GM23338 (cell line): ENCODE results near the gene WDR11. TPM values are rescaled to one million over a fixed set of nuclear protein-coding genes. Genes with fewer than 3 reads are reported as not detected.

ENCODE experiments used
- ATAC-seq: fragments of 200-7000 bp; cut with Tn5 transposase; 3 replicates; pipeline ENCODE4 v1.9.1; 2020
- DNase-seq: peaks from one replicate; pipeline ENCODE4 v3.0.0-alpha.2; 2015; ENCODE audit warnings: low spot score
- H2AFZ ChIP-seq: fragments of 200-600 bp; sonication (generic); 2 replicates; pipeline ENCODE4 v1.8.0; 2016; ENCODE audit warnings: antibody characterized with exemption, mild to moderate bottlenecking, moderate library complexity
- H3F3A ChIP-seq: fragments of 200-600 bp; sonication (generic); replicated peaks from 2 replicates; pipeline ENCODE4 v1.8.0; 2017; ENCODE audit warnings: antibody characterized with exemption, mixed run types, low read depth
- H3K27ac ChIP-seq: fragments of 200-600 bp; sonication (generic); 2 replicates; pipeline ENCODE4 v1.6.1; 2016; ENCODE audit warnings: low read depth
- H3K27me3 ChIP-seq: fragments of 200-600 bp; sonication (generic); 2 replicates; pipeline ENCODE4 v1.8.0; 2016; ENCODE audit warnings: mild to moderate bottlenecking, mixed run types, moderate library complexity; ENCODE audit not compliant: insufficient read depth
- H3K36me3 ChIP-seq: fragments of 200-600 bp; sonication (generic); 2 replicates; pipeline ENCODE4 v1.8.0; 2016; ENCODE audit warnings: mild to moderate bottlenecking; ENCODE audit not compliant: insufficient read depth
- H3K4me1 ChIP-seq: fragments of 200-600 bp; sonication (generic); 2 replicates; pipeline ENCODE4 v1.8.0; 2016; ENCODE audit warnings: mild to moderate bottlenecking, moderate library complexity; ENCODE audit not compliant: insufficient read depth
- H3K4me2 ChIP-seq: fragments of 200-600 bp; sonication (generic); 2 replicates; pipeline ENCODE4 v1.7.1; 2017; ENCODE audit warnings: mixed run types
- H3K4me3 ChIP-seq: fragments of 200-600 bp; sonication (generic); 2 replicates; pipeline ENCODE4 v1.6.1; 2016; ENCODE audit warnings: mixed run types
- H3K79me2 ChIP-seq: fragments of 200-600 bp; sonication (generic); replicated peaks from 2 replicates; pipeline ENCODE4 v1.8.0; 2017; ENCODE audit warnings: mild to moderate bottlenecking; ENCODE audit not compliant: insufficient read depth
- H3K9me2 ChIP-seq: fragments of 200-600 bp; sonication (generic); 2 replicates; pipeline ENCODE4 v1.8.0; 2017; ENCODE audit not compliant: insufficient read depth
- H4K20me1 ChIP-seq: fragments of 200-600 bp; sonication (generic); replicated peaks from 2 replicates; pipeline ENCODE4 v1.8.0; 2017; ENCODE audit warnings: mild to moderate bottlenecking; ENCODE audit not compliant: insufficient read depth
- H3K27ac Mint-ChIP-seq: 2 replicates; pipeline ENCODE4 v1.8.0; 2020; ENCODE audit warnings: inconsistent platforms, mild to moderate bottlenecking, moderate library complexity, mixed read lengths
- H3K27me3 Mint-ChIP-seq: 3 replicates; pipeline ENCODE4 v1.8.0; 2022; ENCODE audit warnings: low read depth, mild to moderate bottlenecking, moderate library complexity, mixed read lengths, inconsistent platforms; ENCODE audit not compliant: insufficient read depth, poor library complexity
- H3K36me3 Mint-ChIP-seq: 3 replicates; pipeline ENCODE4 v1.8.0; 2021; ENCODE audit warnings: low read depth, mild to moderate bottlenecking, inconsistent platforms, moderate library complexity, mixed read lengths
- H3K4me1 Mint-ChIP-seq: 3 replicates; pipeline ENCODE4 v1.8.0; 2020; ENCODE audit warnings: mild to moderate bottlenecking, inconsistent platforms, mixed read lengths
- H3K4me3 Mint-ChIP-seq: 3 replicates; pipeline ENCODE4 v1.8.0; 2021; ENCODE audit warnings: moderate library complexity, mild to moderate bottlenecking, inconsistent platforms, mixed read lengths
- H3K9me3 Mint-ChIP-seq: 3 replicates; pipeline ENCODE4 v1.8.0; 2020; ENCODE audit warnings: moderate library complexity, mild to moderate bottlenecking, inconsistent platforms, mixed read lengths
- CREB1 ChIP-seq: fragments of 250-450 bp; sonication (Bioruptor Pico); IDR thresholded peaks from 2 replicates; pipeline ENCODE4 v1.5.0; 2020; ENCODE audit warnings: low read depth, mild to moderate bottlenecking, moderate library complexity
- CTCF ChIP-seq, 2 experiments: fragments of 200-600 bp in 1 of 2; sonication (generic) in 1 of 2; conservative IDR thresholded peaks; 2 replicates each; pipeline versions ENCODE4 v1.5.1 to v1.6.1; 2016 to 2017; ENCODE audit warnings: antibody characterized with exemption in 2 of 2, low read depth in 2 of 2, mild to moderate bottlenecking in 2 of 2, moderate library complexity in 1 of 2
- ETS1 ChIP-seq: IDR thresholded peaks from 2 replicates; pipeline ENCODE4 v1.6.1; 2016; ENCODE audit warnings: antibody characterized with exemption
- EZH2phosphoT487 ChIP-seq: fragments of 200-600 bp; sonication (generic); IDR thresholded peaks from one replicate; pipeline ENCODE4 v1.8.1; 2018; ENCODE audit warnings: antibody characterized with exemption; ENCODE audit not compliant: unreplicated experiment
- JUNB ChIP-seq: IDR thresholded peaks from one replicate; pipeline ENCODE4 v1.6.1; 2016; ENCODE audit warnings: antibody characterized with exemption; ENCODE audit not compliant: unreplicated experiment
- NANOG ChIP-seq: IDR thresholded peaks from 2 replicates; pipeline ENCODE4 v1.6.1; 2016; ENCODE audit warnings: antibody characterized with exemption, borderline replicate concordance
- REST ChIP-seq: IDR thresholded peaks from one replicate; pipeline ENCODE4 v1.6.1; 2018; ENCODE audit warnings: antibody characterized with exemption; ENCODE audit not compliant: unreplicated experiment
- STAT1 ChIP-seq: IDR thresholded peaks from one replicate; pipeline ENCODE4 v1.6.1; 2016; ENCODE audit warnings: antibody characterized with exemption; ENCODE audit not compliant: unreplicated experiment
- ZNF114 ChIP-seq: fragments of 250-450 bp; sonication (Bioruptor Pico); IDR thresholded peaks from 2 replicates; pipeline ENCODE4 v1.5.0; 2020; ENCODE audit warnings: mild to moderate bottlenecking, moderate library complexity
- ZNF462 ChIP-seq: fragments of 250-450 bp; sonication (Bioruptor Pico); IDR thresholded peaks from 2 replicates; pipeline ENCODE4 v1.5.0; 2020; ENCODE audit warnings: mild to moderate bottlenecking, moderate library complexity
- polyA plus RNA-seq: library from polyadenylated mRNA; unstranded; fragments of >200 nt; fragmentation: Nextera tagmentation; extraction: Ambion mirVana; gene quantifications from 2 replicates; pipeline ENCODE4 v1.2.1, GENCODE V29; 2016
- total RNA-seq: library from RNA; depleted of rRNA; stranded (reverse); fragments of >200 nt; shearing (Covaris generic); gene quantifications from 2 replicates; pipeline ENCODE4 v1.2.3, GENCODE V29; 2014

Gene WDR11
- total and polyA plus RNA-seq, 2 experiments from 2014 or later: 19.7 to 74.4 TPM

- Histone ChIP-seq H2AFZ (no peak overlapping the region), H3K27me3 (no peaks in the 10 kb centered on the region), H3K4me3 (no peak overlapping the region), H4K20me1 (no peaks in the 10 kb centered on the region), H3K4me1 (no peaks in the 10 kb centered on the region), H3K79me2 (no peaks in the 10 kb centered on the region), H3K4me2 (no peak overlapping the region), H3K36me3 (no peaks in the 10 kb centered on the region), H3F3A (no peaks in the 10 kb centered on the region), H3K27ac (no peak overlapping the region), H3K9me2 (peaks cover 6% of the 10 kb centered on the region; the same call in 1 of the 2 replicates)
- Mint-ChIP-seq H3K4me1 (peaks cover 3% of the 10 kb centered on the region; the same call in 1 of the 3 replicates), H3K4me3 (no peak overlapping the region), H3K36me3 (0 out of 3 replicates have a peak, but pooled peaks cover 3% of the 10 kb centered on the region), H3K27me3 (peaks cover 7% of the 10 kb centered on the region), H3K27ac (no peak overlapping the region), H3K9me3 (no peaks in the 10 kb centered on the region; the same call in 2 of the 3 replicates)
- TF ChIP-seq CREB1 (no peak), EZH2phosphoT487 (no peak), CTCF (conservative IDR thresholded peaks at IDR 0.05; ENCODE audit: low read depth in 2 of 2) (no peak), REST (no peak), STAT1 (no peak), ETS1 (no peak), ZNF114 (no peak)
- ATAC-seq (no peak), DNase-seq (no peak)
Observed at GRCh38 chr10:120929166-120929565, 78.0 kb downstream of the WDR11 start.

GRCh38 chr10:120931423-120931822 lies 80.3 kb downstream of the WDR11 start:
- H3K4me1 ChIP-seq: no peaks in the 10 kb centered on the region
- no peak overlapping the region for H3K27ac ChIP-seq
- DNase-seq (no peak), ATAC-seq (no peak)
- no peak overlapping the region for H3K4me3 Mint-ChIP-seq
- H3K27ac Mint-ChIP-seq: no peak overlapping the region
- H3K79me2 ChIP-seq: no peaks in the 10 kb centered on the region
- peaks cover 6% of the 10 kb centered on the region; the same call in 1 of the 2 replicates for H3K9me2 ChIP-seq
- H4K20me1 ChIP-seq: no peaks in the 10 kb centered on the region
- H3K27me3 ChIP-seq: no peaks in the 10 kb centered on the region
- H3K4me1 Mint-ChIP-seq: no peaks in the 10 kb centered on the region
- no peaks in the 10 kb centered on the region for H3F3A ChIP-seq
- no peak overlapping the region for H2AFZ ChIP-seq
- no peaks in the 10 kb centered on the region; the same call in 2 of the 3 replicates for H3K9me3 Mint-ChIP-seq
- H3K4me3 ChIP-seq: no peak overlapping the region
- H3K36me3 ChIP-seq: no peaks in the 10 kb centered on the region
- no peak overlapping the region for H3K4me2 ChIP-seq
- H3K27me3 Mint-ChIP-seq: peaks cover 4% of the 10 kb centered on the region
- H3K36me3 Mint-ChIP-seq: 0 out of 3 replicates have a peak, but pooled peaks cover 3% of the 10 kb centered on the region
- TF ChIP-seq EZH2phosphoT487 (no peak), NANOG (no peak), ZNF462 (CRISPR knock-in tag) (no peak), JUNB (no peak)
